Loucy (cell line): ENCODE data around the gene CDKN2B-AS1.

ENCODE experiments used
- EZH2phosphoT487 ChIP-seq: fragments of 200-600 bp; IDR thresholded peaks from 2 replicates; pipeline ENCODE4 v1.6.1; 2018; ENCODE audit warnings: antibody characterized with exemption, mild to moderate bottlenecking, moderate library complexity, borderline replicate concordance
- TF ChIP-seq, protein P1 (sequence below): fragments of 200-600 bp; sonication (generic); conservative IDR thresholded peaks from 2 replicates; pipeline ENCODE4 v1.5.1; 2014; ENCODE audit warnings: mild to moderate bottlenecking, antibody characterized with exemption, low read length

DNA sequence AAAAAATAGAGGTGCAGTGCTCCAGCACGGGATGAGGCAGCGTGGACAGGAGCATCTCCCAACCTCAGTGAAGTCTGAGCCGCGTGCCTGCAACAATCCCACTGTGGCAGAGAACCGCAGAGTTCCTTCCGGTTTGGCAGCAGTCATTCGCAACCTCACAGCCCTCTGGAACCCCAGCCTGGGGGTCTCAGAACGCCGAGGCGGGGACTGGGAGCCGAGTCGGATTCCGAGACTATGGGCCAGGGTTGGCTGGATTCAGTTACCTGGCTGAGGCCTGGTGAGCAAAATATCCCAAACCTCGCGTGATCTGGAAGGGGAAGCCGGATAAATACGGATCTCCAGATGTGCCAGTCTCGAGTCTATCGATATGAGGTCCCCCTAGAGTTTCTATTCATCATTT is 27.4 kb upstream of the CDKN2B-AS1 start:
- TF ChIP-seq, protein P1, sequence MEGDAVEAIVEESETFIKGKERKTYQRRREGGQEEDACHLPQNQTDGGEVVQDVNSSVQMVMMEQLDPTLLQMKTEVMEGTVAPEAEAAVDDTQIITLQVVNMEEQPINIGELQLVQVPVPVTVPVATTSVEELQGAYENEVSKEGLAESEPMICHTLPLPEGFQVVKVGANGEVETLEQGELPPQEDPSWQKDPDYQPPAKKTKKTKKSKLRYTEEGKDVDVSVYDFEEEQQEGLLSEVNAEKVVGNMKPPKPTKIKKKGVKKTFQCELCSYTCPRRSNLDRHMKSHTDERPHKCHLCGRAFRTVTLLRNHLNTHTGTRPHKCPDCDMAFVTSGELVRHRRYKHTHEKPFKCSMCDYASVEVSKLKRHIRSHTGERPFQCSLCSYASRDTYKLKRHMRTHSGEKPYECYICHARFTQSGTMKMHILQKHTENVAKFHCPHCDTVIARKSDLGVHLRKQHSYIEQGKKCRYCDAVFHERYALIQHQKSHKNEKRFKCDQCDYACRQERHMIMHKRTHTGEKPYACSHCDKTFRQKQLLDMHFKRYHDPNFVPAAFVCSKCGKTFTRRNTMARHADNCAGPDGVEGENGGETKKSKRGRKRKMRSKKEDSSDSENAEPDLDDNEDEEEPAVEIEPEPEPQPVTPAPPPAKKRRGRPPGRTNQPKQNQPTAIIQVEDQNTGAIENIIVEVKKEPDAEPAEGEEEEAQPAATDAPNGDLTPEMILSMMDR = no peak
- TF ChIP-seq EZH2phosphoT487 = no peak
